ENCODE data around the gene PSMD3.
"Not testable (repeated sequence)": the region's sequence is repeated elsewhere in the genome, so short reads cannot be mapped to it uniquely, and the experiment has no call there.

PSMD3 gene

DNA sequence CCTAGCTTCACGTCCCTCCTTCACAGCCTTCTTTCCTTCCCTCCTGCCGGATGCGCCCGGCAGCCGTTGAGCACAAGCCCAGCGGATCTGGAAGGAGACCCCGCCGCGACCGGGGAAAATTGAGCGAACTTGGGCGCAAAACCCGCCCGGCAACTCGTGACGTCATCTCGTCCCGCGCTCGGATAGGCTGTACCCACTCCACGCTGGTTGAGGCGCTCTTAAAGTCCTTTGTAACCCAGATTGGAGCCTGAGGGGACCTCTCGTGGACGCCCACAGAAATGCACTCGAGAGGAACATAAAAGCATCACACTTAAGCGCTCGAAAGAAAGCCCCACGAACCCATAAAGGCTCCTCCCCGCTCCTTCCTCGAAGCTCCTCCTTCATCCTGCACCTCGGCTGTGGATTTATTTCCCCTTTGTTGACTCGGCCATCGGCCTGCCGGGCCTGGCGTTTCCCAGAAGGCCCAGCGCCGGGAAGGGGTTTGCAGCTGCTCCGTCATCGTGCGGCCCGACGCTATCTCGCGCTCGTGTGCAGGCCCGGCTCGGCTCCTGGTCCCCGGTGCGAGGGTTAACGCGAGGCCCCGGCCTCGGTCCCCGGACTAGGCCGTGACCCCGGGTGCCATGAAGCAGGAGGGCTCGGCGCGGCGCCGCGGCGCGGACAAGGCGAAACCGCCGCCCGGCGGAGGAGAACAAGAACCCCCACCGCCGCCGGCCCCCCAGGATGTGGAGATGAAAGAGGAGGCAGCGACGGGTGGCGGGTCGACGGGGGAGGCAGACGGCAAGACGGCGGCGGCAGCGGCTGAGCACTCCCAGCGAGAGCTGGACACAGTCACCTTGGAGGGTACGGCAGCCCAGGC lies at the start of gene PSMD3:
PSMD3 (plus strand) TSS at position 457 of the 856 bp plus-strand sequence; CDS start at position 621, 164 bp downstream.
- DNase-seq (ENCODE audit: low spot score): peak; percentile 99

DNA sequence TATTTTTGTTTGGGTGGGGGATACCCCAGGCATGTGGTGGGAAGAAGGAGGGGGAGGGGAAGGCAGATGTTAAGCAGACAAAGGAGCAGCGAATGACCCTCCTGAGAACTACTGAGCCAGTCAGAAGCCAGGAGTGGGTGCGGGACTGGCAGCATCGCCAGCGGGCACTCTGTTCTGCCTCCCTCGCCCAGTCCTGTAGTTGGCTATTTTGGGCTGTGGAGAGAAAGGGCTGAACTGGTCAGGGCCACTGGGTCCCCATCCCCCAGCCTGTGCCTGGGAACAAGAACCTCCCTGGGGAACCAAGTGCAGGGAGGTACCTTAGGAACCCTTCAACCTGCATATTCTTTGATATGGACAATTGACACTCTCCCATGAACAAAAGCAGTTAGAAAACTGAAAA lies 46.7 kb upstream of the PSMD3 start:
- DNase-seq (ENCODE audit: low spot score): no peak

DNA sequence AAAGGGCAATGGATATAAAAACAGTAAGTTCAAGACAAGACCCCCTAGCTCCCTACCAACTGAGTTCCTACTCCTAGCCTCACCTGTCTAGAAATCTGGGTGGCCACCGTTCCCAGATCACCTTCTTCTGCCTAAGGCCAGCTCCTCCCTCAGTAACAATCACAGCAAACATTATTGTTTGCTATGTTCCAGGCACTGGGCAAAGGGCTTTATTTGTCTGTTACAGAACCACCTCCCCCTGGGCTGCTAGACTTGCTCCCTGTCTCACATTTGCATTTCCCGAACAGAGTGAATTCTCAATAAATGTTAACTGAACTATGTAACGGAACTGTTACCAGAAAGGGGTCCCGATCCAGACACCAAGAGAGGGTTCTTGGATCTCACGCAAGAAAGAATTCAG lies 46.3 kb upstream of the PSMD3 start:
- DNase-seq (ENCODE audit: low spot score): no peak

DNA sequence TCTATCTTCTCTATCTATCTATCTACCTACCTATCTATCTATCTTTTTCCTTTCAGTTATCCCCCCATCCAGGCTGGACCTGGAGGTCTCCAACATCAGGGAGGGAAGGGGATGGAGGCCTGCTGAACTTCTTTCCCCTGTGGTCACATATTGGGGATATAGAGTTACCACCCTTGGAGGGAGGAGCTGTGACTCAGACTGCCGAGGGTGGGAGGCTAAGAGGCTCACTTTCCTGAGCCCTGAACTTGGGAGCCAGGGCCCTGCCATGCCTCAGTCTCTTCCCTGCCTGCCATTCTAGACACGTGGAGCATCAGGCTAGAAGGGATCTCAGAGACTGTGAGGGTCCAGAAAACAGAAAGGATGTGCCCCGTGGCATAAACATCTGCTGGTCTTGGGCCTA lies 44.7 kb upstream of the PSMD3 start:
- no peak for DNase-seq (ENCODE audit: low spot score)

DNA sequence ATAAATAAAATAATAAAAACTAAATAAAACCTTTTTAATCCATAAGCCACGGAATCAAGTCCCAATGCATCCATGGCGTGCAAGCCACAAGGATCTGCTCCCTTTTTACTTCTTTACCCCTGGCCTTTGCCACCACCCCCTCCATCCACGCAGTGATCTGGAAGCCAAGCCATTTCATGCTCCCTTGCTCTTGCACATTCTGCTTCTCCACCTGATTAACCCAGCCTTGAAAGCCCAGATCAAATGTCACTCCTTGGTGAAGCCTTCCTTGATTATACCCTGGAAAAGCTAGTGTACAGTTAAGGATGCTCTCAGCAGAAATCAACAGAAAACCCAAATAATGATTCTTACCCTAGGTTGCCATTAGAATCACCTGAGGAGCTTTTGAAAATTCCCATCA lies 43.2 kb upstream of the PSMD3 start:
- DNase-seq (ENCODE audit: low spot score): no peak

DNA sequence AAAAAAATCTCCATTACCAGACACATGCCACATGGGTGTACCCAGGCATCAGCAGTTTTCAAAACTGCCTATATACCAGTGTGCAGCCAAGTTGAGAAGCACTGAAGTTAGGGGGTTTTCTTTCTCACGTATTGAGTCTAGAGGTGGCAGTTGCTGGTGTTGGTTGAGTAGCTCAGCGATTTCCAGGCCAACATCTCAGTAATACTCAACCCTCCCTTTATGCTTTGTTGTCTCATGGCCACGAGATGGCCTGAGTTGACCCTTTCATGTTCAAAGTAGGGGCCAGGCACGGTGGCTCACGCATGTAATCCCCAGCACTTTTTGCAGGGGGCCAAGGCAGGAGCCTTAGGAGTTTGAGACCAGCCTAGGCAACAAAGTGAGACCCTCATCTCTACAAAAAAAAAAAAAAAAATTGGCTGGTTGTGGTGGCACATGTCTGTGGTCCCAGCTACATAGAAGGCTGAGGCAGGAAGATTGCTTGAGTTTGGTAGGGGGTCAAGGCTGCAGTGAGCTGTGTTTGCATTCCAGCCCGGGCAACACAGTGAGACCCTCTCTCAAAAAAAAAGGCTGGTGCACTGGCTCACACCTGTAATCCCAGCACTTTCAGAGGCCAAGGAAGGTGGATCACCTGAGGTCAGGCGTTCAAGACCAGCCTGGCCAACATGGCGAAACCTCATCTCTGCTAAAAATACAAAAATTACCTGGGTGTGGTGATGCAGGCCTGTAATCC lies 42.3 kb upstream of the PSMD3 start:
- DNase-seq (ENCODE audit: low spot score): no peak

DNA sequence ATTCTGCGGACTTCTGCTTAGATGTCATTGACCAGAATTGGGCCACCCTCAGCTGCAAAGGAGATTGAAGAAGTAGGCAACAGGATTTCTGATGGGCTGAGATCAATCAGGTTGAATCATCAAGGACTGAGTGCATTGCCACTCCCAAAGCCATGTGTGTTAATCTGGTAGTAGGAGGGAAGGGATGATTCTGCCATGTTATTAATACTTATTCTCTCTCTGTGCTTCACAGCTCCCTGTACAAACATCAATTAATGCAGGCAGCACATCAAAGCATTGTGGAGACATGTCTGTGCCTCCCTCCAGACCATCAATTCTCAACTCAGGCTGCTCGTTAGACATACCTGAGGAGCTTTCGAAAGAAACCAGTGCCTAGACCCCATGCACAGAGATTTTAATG lies 41.5 kb upstream of the PSMD3 start:
- no peak for DNase-seq (ENCODE audit: low spot score)

DNA sequence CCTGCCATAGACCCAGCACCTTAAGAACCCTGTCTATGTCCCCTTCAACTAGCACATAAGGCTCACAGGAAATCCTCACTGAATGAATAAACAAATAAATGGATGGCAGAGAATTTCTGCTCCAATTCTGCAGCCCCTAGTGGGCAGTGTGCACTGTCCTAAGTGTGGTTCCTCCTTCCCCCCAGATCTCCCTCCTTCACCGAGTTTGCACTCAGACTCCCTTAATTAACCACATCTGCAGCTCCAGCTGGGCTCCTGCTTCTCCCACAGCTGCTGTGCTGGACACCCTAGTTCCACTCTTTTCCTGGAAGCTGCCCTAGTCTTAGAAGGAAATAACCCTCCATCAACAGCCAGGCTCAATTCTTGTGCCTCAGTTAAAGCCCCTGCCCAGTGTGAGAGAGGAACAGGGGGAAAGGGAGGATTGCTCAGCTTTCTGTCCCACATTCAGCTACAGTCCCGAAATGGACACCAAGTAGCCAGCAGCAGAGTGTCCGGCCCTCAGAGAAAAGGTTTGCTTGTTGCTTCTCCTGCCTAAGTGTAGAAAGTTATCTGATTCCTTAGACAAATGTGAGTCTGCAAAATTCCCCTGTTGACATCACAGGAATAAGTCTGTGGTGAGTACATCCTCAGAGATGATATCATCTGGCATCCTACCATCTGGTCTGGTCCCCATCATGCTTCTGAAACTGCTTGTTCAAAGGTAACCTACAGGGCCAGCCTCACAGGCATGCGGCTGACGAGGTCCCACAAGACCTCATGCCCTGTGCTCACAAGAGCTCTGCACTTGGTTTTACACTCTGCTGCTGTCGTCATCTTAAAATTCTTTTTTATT lies 40.8 kb upstream of the PSMD3 start:
- DNase-seq (ENCODE audit: low spot score): peak; percentile 53

DNA sequence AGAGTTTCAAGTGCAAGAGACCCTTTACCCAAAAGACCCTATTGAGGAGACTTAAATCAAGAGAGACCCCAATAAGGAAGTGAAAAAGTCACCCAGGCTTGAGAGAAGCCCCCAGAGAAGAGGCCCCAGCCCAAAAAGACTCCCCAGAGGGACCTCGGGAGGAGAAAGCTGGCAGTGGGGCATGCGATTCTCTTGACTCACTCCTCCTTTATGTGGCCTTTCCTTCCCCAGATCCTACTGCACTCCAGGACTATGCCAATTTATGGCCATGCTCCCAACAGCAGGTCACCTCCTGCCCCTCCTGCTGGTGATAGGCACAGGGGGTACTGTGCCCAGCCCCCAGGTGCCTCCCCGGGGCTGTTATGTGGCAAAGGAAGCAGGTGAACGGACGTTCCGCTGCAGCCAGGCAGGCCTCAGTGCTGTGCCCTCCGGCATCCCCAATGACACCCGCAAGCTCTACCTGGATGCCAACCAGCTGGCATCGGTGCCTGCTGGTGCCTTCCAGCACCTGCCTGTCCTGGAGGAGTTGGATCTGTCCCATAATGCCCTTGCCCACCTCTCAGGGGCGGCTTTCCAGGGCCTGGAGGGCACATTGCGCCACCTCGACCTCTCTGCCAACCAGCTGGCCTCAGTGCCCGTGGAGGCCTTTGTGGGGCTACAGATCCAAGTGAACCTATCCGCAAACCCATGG lies 36.8 kb upstream of the PSMD3 start:
- DNase-seq (ENCODE audit: low spot score): no peak

DNA sequence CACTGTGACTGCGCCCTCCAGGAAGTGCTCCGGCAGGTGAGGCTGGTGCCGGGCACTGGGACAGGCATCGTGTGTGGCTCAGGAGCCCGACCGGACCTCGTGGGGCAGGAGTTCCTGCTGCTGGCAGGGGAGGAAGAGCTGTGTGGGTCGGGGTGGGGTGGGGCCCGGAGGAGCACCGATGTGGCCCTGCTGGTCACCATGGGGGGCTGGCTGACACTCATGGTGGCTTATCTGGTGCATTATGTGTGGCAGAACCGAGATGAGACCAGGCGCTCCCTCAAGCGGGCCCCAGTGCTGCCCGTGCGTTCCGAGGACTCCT lies 36.3 kb upstream of the PSMD3 start:
- DNase-seq (ENCODE audit: low spot score): no peak

DNA sequence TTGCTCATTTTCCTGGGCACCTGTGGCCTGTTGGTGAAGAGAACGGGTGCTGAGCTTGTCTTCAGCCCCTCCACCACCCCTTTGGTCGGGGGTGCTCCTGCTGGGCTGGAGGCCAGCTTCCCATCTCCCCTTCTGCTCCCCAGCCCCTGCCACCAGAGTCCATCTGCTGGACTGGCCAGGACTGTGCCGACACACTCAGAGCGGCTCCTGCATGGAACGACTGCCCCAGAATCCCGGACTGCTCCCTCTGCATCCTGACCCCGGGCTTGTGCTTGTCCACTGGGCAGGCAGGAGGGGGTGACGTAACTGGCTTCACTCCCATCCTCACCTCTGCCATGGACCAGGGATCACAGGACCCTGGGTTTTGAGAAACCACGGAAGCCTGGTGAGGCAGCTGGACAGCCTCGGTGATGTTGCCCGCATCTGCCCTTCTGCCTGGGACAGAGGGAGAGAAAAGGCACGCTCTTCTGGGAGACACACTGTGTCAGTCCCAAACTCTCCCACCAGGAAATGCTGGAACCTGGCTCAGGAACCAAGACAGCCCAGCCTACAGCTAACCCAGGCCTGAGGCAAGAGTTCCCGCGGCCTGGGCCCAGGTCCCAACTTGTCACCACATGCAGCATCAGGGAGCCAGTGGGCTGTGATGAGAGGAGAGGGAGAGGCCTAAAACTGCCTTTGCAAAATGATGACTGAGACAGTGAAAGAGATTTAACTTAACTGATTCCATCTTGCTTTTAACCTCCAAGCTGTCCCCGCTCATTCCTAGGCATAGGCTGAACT lies 33.9 kb upstream of the PSMD3 start:
- DNase-seq (ENCODE audit: low spot score): no peak

DNA sequence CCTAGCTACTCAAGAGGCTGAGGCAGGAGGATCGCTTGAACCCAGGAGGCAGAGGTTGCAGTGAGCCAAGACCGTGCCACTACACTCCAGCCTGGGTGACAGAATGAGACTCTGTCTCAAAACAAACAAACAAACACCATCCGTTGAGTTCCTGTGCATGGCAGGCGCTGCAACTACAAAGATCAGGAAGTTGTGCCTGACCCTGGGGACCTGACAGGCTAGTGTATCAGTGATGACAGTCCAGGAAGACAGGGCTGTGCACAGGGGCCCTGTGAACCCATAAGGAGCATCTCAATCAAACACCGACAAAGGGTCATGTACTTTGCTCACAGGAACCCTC lies 32.1 kb upstream of the PSMD3 start:
- DNase-seq (ENCODE audit: low spot score): not testable (repeated sequence)

DNA sequence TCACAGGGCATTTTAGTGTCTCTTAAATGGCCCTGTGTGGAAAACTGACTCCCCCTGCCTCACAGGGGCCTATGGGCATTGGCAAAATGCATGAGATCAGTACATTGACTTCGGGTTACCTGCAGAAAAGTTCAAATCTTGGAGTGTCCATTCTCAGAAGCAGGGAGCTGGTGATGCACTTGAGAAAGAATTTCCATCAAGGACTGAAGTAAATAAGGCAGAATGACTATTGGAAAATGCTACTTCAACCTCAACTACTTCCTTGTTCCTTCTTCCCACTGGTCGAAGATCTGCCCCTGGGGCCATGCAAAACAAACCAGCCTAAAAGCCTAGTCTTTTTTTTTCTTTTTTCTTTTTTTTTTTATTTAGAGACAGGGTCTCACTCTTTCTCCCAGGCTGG lies 31.6 kb upstream of the PSMD3 start:
- DNase-seq (ENCODE audit: low spot score): no peak

DNA sequence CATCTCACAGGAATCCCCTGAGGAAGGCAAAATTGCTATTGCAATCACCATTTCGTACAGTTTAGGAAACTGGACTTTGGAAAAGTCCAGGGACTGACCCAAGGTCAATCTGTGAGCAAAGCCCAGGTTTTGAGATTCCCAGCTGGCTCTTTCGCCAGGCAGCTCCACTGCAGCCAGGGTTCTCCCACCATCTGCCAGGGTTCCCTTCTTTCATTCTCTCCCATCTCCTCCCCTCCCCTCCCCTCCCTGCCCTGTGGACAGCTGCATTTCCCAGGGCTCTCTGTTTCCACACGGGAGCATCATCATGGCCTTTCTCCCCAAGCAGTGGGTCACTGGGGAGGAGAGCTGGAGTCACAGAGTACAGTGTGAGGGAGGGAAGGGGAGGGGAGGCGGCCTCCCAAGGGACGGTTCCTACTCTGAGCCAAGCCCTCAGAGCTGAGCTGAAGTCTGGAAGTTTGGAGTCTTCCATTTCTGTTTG lies 29.7 kb upstream of the PSMD3 start:
- DNase-seq (ENCODE audit: low spot score): no peak

DNA sequence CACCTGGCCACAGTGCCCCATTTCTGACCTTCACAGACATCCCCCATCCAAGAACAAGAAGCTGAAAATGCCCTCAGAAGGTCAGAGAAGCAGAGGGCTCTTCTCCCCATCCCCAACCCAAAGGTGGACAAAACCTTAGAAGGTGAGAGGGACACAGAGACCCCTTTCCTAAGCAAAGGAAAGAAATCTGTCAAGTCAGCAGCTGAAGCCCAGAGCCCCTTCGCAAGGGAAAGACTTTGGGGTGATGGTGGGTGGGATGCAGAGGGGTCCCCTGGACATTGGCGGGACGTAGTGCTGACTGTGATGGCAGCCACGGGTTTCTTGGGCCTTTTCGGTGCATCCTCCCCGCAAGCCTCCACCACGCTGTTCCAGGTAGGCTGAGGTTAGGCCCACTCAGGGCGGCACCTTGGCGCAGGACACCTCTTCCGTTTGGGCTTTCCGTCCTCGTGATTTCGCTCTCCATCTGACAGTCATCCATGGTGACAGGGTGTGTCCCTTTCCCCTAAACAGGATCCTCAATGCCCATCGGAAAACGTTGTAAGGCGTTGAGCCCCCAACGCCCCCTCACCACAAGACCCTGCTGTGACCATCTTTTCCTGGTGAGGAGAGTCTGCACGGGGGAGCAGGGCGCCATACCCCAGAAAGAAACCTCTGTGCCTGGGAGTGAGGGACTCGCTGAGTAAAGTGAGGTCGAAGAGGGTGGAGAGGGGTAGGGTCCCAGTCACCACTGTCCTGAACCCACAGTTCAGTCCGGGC lies 28.5 kb upstream of the PSMD3 start:
- DNase-seq (ENCODE audit: low spot score): no peak

DNA sequence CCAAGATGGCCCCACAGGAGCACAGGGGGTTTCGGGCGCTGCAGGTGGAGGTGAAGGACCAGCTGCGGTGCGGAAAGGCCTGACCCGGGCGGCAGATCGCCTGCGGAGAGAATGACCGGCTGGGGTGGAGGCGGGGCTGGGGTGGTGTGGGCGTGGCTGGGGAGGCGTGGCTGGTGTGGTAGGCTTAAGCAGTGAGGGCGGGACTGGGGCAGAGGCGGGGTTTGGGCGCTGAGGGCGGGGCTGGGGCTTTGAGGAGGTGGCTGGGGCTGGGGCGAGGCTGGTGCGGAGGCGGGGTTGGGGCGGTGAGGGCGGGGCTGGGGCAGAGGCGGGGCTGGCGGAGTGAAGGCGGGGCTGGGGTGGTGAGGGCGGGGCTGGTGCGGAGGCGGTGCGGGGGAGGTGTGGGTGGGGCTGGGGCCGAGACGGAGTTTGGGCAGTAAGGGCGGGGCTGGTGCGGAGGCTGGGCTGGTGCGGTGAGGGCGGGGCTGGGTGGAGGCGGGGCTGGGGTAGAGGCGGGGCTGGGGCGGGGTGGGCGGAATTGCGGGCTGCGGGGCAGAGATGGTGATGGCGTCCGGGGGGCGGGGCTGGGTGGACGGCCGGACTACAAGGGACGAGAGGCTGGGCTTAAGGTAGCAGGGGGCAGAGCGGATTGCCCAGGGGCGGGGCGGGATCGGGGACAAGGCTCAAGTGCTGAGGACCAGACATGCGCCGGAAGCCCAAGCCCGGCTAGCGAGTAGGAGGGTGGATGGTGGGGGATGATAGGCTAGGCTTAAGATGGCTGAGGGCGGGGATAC lies 27.7 kb upstream of the PSMD3 start:
- DNase-seq (ENCODE audit: low spot score): peak; percentile 94

DNA sequence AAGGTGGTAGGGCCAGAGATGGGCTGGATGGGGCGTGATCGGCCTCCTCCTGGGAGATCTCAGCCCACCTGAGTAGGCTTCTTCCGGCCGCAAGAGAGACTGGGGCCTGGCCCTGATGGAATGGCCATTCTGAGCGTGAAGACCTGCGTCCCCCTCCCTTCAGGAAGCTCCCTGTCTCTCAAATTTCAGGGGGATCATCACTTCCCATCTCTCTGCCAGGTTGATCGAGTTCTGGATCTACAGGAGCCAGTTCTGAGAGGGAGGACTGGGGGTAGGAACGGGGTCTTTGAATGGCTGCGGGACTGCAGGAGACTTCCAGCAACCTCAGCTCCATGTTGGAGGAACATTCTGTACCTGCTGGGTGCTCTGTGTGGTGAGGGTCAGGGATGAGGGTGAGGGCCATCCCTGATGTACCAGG lies 27.1 kb upstream of the PSMD3 start:
- DNase-seq (ENCODE audit: low spot score): no peak

DNA sequence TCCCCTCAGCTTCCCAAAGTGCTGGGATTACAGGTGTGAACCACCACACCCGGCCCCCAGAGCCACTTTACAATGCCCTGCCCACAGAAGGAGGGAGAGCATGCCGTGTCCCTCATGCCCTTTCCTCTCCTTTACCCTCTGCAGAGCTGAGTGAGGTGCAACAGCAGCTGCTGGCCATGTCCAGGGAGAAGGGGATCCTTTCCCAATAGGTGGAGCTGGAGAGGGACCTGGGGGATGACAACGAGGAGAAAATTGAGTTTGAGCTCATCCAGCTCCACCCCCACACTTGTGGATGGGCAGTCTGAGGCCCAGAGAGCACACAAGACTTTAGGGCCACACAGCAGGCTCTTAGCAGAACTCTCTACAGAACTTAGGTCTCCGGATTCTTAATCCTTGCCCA lies 25.7 kb upstream of the PSMD3 start:
- DNase-seq (ENCODE audit: low spot score): peak; percentile 39

DNA sequence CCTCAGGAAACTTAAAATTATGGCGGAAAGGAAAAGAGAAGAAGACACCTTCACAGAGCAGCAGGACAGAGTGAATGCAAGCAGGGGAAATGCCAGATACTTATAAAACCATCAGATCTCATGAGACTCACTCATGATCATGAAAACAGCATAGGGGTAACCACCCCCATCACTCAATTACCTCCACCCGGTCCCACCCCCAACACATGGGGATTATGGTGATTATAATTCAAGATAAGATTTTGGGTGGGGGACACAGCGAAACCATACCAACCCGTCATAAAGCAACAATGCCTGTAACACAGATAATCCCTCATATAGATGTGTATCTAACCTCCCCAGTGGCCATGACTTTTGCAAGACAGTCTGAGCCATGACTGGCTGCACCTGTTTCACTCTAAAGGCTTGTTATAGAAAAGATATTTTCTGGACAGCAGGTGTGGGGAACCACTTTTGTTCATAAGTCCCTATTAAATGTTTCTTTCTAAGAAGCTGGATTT lies 24.8 kb upstream of the PSMD3 start:
- no peak for DNase-seq (ENCODE audit: low spot score)
